GM12878 (cell line): ENCODE results near the gene PNMA5. TPM values are rescaled to one million over a fixed set of nuclear protein-coding genes. Genes with fewer than 3 reads are reported as not detected.

Experiments
- ATAC-seq: fragments of 200-7000 bp; cut with Tn5 transposase; 3 replicates; pipeline ENCODE4 v1.9.1; 2020; ENCODE audit warnings: mild to moderate bottlenecking, moderate library complexity
- BruUV-seq: library from RNA; stranded (reverse); fragments of 400-500 nt; replicated peaks from 2 replicates; lab custom pipeline; 2021; lab: Mats Ljungman, UMichigan
- CTCF ChIA-PET: fragments of 300-600 bp; sonication (Branson Sonifier 250); formaldehyde crosslinking; extraction: SDS; loops from one replicate; lab custom pipeline; 2021; ENCODE audit warnings: inconsistent platforms; lab: Yijun Ruan, JAX
- POLR2A ChIA-PET: fragments of 350-600 bp; formaldehyde crosslinking; extraction: SDS; loops from one replicate; lab custom pipeline; 2021; ENCODE audit warnings: inconsistent platforms; lab: Charles Lee
- RAD21 ChIA-PET: fragments of 300-600 bp; sonication (Branson Sonifier 250); formaldehyde crosslinking; loops from one replicate; lab custom pipeline; 2023; ENCODE audit warnings: antibody characterized with exemption; ENCODE audit not compliant: unreplicated experiment; lab: Charles Lee
- SMC1A ChIA-PET: fragments of 300-600 bp; sonication (Branson Sonifier 250); formaldehyde crosslinking; loops from one replicate; lab custom pipeline; 2023; ENCODE audit not compliant: unreplicated experiment, uncharacterized antibody; lab: Charles Lee
- DNase-seq: peaks from one replicate; pipeline ENCODE4 v3.0.0-alpha.2; 2011; ENCODE audit warnings: low read depth, low spot score
- FAIRE-seq: peaks from 3 replicates; lab custom pipeline; 2011; peaks lifted over from hg19 to GRCh38; lab: Jason Lieb, UNC
- H2AFZ ChIP-seq: 2 replicates; pipeline ENCODE4 v1.6.0; 2011; ENCODE audit warnings: low read depth, low read length, control low read depth; ENCODE audit not compliant: control insufficient read depth
- H3K27ac ChIP-seq: 2 replicates; pipeline ENCODE4 v1.5.1; 2011; ENCODE audit warnings: control low read depth; ENCODE audit not compliant: control insufficient read depth, insufficient read depth
- H3K27me3 ChIP-seq, 2 experiments: replicated peaks in 1 of 2; 2 replicates each; pipeline versions ENCODE4 v1.6.0 to v1.6.1; 2011; ENCODE audit warnings: low read length in 1 of 2; ENCODE audit not compliant: control insufficient read depth in 2 of 2, insufficient read depth in 2 of 2
- H3K36me3 ChIP-seq, 2 experiments: 2 replicates each; pipeline ENCODE4 v1.5.1; 2011; ENCODE audit warnings: low read length in 1 of 2; ENCODE audit not compliant: control insufficient read depth in 2 of 2, insufficient read depth in 2 of 2
- H3K4me1 ChIP-seq: 2 replicates; pipeline ENCODE4 v1.6.1; 2011; ENCODE audit warnings: mild to moderate bottlenecking, low read length, moderate library complexity, mixed read lengths; ENCODE audit not compliant: control insufficient read depth, insufficient read depth
- H3K4me2 ChIP-seq: 2 replicates; pipeline ENCODE4 v1.6.0; 2011; ENCODE audit warnings: control low read depth; ENCODE audit not compliant: control insufficient read depth, insufficient read depth
- H3K4me3 ChIP-seq: fragments of 200-600 bp; sonication (generic); 2 replicates; pipeline ENCODE4 v1.5.1; 2016
- H3K79me2 ChIP-seq: 2 replicates; pipeline ENCODE4 v1.6.0; 2011; ENCODE audit warnings: low read length; ENCODE audit not compliant: control insufficient read depth, insufficient read depth
- H3K9ac ChIP-seq: 2 replicates; pipeline ENCODE4 v1.8.0; 2011; ENCODE audit warnings: low read length, control low read depth, mixed read lengths; ENCODE audit not compliant: control insufficient read depth, insufficient read depth
- H3K9me3 ChIP-seq: replicated peaks from 3 replicates; pipeline ENCODE4 v1.5.1; 2011; ENCODE audit warnings: mild to moderate bottlenecking, low read length; ENCODE audit not compliant: control insufficient read depth, insufficient read depth
- H4K20me1 ChIP-seq: 2 replicates; pipeline ENCODE4 v1.6.0; 2011; ENCODE audit not compliant: control insufficient read depth, insufficient read depth
- BACH1 ChIP-seq: fragments of 450-650 bp; IDR thresholded peaks from 2 replicates; pipeline ENCODE4 v1.6.1; 2017; ENCODE audit warnings: mild to moderate bottlenecking, borderline replicate concordance
- CREM ChIP-seq: IDR thresholded peaks from 2 replicates; pipeline ENCODE4 v1.6.1; 2014; ENCODE audit warnings: antibody characterized with exemption, low read depth
- FOS ChIP-seq: IDR thresholded peaks from 3 replicates; pipeline ENCODE4 v1.6.1; 2011; ENCODE audit warnings: borderline replicate concordance; ENCODE audit not compliant: insufficient read length; ENCODE audit errors: extremely low read depth
- HDGF ChIP-seq: fragments of 450-650 bp; IDR thresholded peaks from 2 replicates; pipeline ENCODE4 v1.6.1; 2016; ENCODE audit warnings: antibody characterized with exemption
- LARP7 ChIP-seq: fragments of 450-650 bp; IDR thresholded peaks from 2 replicates; pipeline ENCODE4 v1.6.1; 2017; ENCODE audit warnings: mild to moderate bottlenecking
- PRDM15 ChIP-seq: fragments of 450-650 bp; formaldehyde crosslinking; IDR thresholded peaks from 2 replicates; pipeline ENCODE4 v1.4.0; 2020; ENCODE audit warnings: mild to moderate bottlenecking, moderate library complexity
- SREBF1 ChIP-seq: IDR thresholded peaks from 2 replicates; pipeline ENCODE4 v1.6.1; 2012; ENCODE audit warnings: mild to moderate bottlenecking, low read length
- STAT1 ChIP-seq: fragments of 450-650 bp; conservative IDR thresholded peaks from 2 replicates; pipeline ENCODE4 v1.6.1; 2014; ENCODE audit warnings: antibody characterized with exemption, mild to moderate bottlenecking
- TAF1 ChIP-seq: IDR thresholded peaks from 2 replicates; pipeline ENCODE4 v1.6.1; 2011; ENCODE audit warnings: mild to moderate bottlenecking, low read depth, low read length, borderline replicate concordance
- ZBTB4 ChIP-seq: fragments of 450-650 bp; formaldehyde crosslinking; IDR thresholded peaks from 2 replicates; pipeline ENCODE4 v1.4.0; 2022; ENCODE audit warnings: mild to moderate bottlenecking, moderate library complexity
- WGBS: methylation state at CpG from one replicate; pipeline ENCODE4 v1.1.6; 2016; ENCODE audit warnings: low lambda C conversion rate; ENCODE audit not compliant: insufficient replicate concordance, insufficient coverage; ENCODE audit errors: missing lambda C conversion rate; 5-methylcytosine and 5-hydroxymethylcytosine counted together
- in situ Hi-C: fragments of 300-500 bp; cut with MboI; formaldehyde crosslinking; loops from 9 replicates; pipeline ENCODE4 v1.14.3; 2018; ENCODE audit warnings: mixed read lengths
- intact Hi-C: fragments of 100-400 bp; cut with micrococcal nuclease; formaldehyde crosslinking; loops from one replicate; pipeline ENCODE4 v1.14.2; 2022; ENCODE audit not compliant: unreplicated experiment
- polyA plus RNA-seq, 11 experiments: library from polyadenylated mRNA; depleted of rRNA in 4 of 11; unstranded in 6 of 11; stranded (reverse) in 5 of 11; fragments of >200 nt; fragmentation: Nextera tagmentation in 4 of 11; fragmentation: Illumina TruSeq in 1 of 11; extraction: Ambion mirVana in 4 of 11; extraction: Trizol in 1 of 11; gene quantifications; 1 replicate in 1 of 11; 2 replicates in 10 of 11; pipeline versions ENCODE4 v1.2.1 to v1.2.3, GENCODE V29; 2011 to 2016; ENCODE audit warnings: inconsistent platforms in 2 of 11, missing spikeins in 2 of 11, low read depth in 1 of 11
- total RNA-seq, 4 experiments: library from RNA; depleted of rRNA in 3 of 4; stranded (reverse); fragments of >200 nt in 3 of 4; fragmentation: Illumina TruSeq in 1 of 4; extraction: Trizol in 1 of 4; gene quantifications; 2 replicates each; pipeline versions ENCODE4 v1.2.1 to v1.2.3, GENCODE V29; 2013 to 2021

The PNMA5 gene
- total and polyA plus RNA-seq, 10 of the 15 experiments (the other 5 are each of a cell fraction or from before 2014, with no cell fraction given): 0.03 TPM; not detected in 9

GRCh38 chrX:152950786-152951185 lies 43.1 kb downstream of the PNMA5 start:
- in situ Hi-C loops: loop anchor here (10.0 kb wide), 1 partner anchor 1014 kb away; no protein-coding TSS in a partner anchor

GRCh38 chrX:152949114-152949513 lies 44.8 kb downstream of the PNMA5 start:
- Histone ChIP-seq H3K79me2 (no peaks in the 10 kb centered on the region), H3K4me1 (no peaks in the 10 kb centered on the region), H3K9ac (no peak overlapping the region), H3K27ac (no peak overlapping the region), H3K27me3 (no peaks in the 10 kb centered on the region; a peak in 1 of 4 replicates), H3K4me3 (no peak overlapping the region), H4K20me1 (no peaks in the 10 kb centered on the region), H3K9me3 (no peaks in the 10 kb centered on the region), H3K4me2 (no peak overlapping the region), H3K36me3 (no peaks in the 10 kb centered on the region), H2AFZ (no peak overlapping the region)
- DNase-seq (no peak), FAIRE-seq (no peak), ATAC-seq (no peak)
- TF ChIP-seq BACH1 (no peak), ZBTB4 (CRISPR knock-in tag) (no peak), PRDM15 (CRISPR knock-in tag) (no peak), LARP7 (no peak)
- ChIA-PET POLR2A (no interaction called here), RAD21 (no interaction called here), CTCF (no interaction called here), SMC1A (no interaction called here)
- in situ Hi-C loops: loop anchor here (5.0 to 10.0 kb wide), 2 partner anchors 556 to 723 kb away; partner anchors contain the start of gene PNCK
- 22% methylated on average over 4 of the region's 4 CpGs for WGBS
- no TSS peak for BruUV-seq
- intact Hi-C loops: no loop called here

More at GRCh38 chrX:152950786-152951185, 43.1 kb downstream of the PNMA5 start:
- ATAC-seq: no peak
- no peaks in the 10 kb centered on the region for H3K9me3 ChIP-seq
- no peaks in the 10 kb centered on the region for H3K79me2 ChIP-seq
- no peak overlapping the region for H2AFZ ChIP-seq
- FAIRE-seq: peak; percentile 27
- ChIA-PET POLR2A (no interaction called here), CTCF (no interaction called here)
- no peak overlapping the region for H3K4me2 ChIP-seq
- 84% methylated on average over 6 of the region's 6 CpGs for WGBS
- no peak overlapping the region for H3K9ac ChIP-seq
- no peak overlapping the region for H3K27ac ChIP-seq
- H3K4me3 ChIP-seq: no peak overlapping the region
- no peaks in the 10 kb centered on the region for H3K36me3 ChIP-seq
- no peaks in the 10 kb centered on the region for H3K27me3 ChIP-seq
- no peak for TF ChIP-seq TAF1
- TF ChIP-seq STAT1: no peak
- TF ChIP-seq CREM: no peak
- TF ChIP-seq SREBF1: no peak
- no peak for TF ChIP-seq FOS
- no peak for TF ChIP-seq BACH1
- no peak for TF ChIP-seq HDGF
- TF ChIP-seq, all 136 proteins: peak for 0
- no peak for DNase-seq
- intact Hi-C loops: no loop called here
- no TSS peak for BruUV-seq
- RAD21 ChIA-PET: no interaction called here
- H4K20me1 ChIP-seq: no peaks in the 10 kb centered on the region
- SMC1A ChIA-PET: interaction anchor here (1.2 to 1.9 kb wide), 2 partner anchors 9 to 1270 kb away, joined by 3 to 7 read pairs; no protein-coding TSS in a partner anchor
- no peaks in the 10 kb centered on the region for H3K4me1 ChIP-seq
